ENCODE measurements around the gene CPZ. TPM values are rescaled to one million over a fixed set of nuclear protein-coding genes. Genes with fewer than 3 reads are reported as not detected.

CPZ gene
- total and polyA plus RNA-seq, 2 donors (not counting 1 experiment from before 2014, with no cell fraction given) = not detected

GRCh38 chr4:8545439-8545765 lies 47.2 kb upstream of the CPZ start:
- Mint-ChIP-seq H3K4me3 (no peak overlapping the region), H3K9me3 (ENCODE audit: insufficient read depth) (no peaks in the 10 kb centered on the region), H3K27me3 (no peaks in the 10 kb centered on the region), H3K27ac (no peak overlapping the region), H3K4me1 (no peaks in the 10 kb centered on the region)
- 74% methylated on average over 8 of the region's 9 CpGs for WGBS (ENCODE audit: insufficient coverage)
- DNase-seq = no peak
- CTCF ChIA-PET = no interaction called here
- Histone ChIP-seq H2AFZ (ENCODE audit: insufficient read depth, low read depth, low read length, poor library complexity, severe bottlenecking) (no peak overlapping the region), H3K27ac (ENCODE audit: low read length in 2 of 2) (no peak overlapping the region), H3K4me3 (ENCODE audit: control extremely low read depth in 1 of 5, extremely low read depth in 1 of 5, insufficient read depth in 1 of 5, low read depth in 2 of 5, low read length in 4 of 5) (no peak overlapping the region), H3K4me1 (ENCODE audit: control insufficient read depth in 2 of 2, insufficient read depth in 2 of 2, low read length in 2 of 2) (no peaks in the 10 kb centered on the region), H3K4me2 (replicated peaks; ENCODE audit: low read depth, low read length, poor library complexity, severe bottlenecking) (no peak overlapping the region), H3K9me3 (ENCODE audit: control extremely low read depth in 1 of 3, control insufficient read depth in 2 of 3, insufficient read depth in 1 of 3, low read length in 2 of 3) (peaks cover 0 to 7% (median 0%) of the 10 kb centered on the region in 3 donors), H3K36me3 (replicated peaks in 1 of 2; ENCODE audit: control extremely low read depth in 1 of 2, control insufficient read depth in 1 of 2, extremely low read depth in 1 of 2, insufficient read depth in 2 of 2, low read length in 1 of 2) (no peaks in the 10 kb centered on the region), H3K27me3 (replicated peaks in 1 of 4; ENCODE audit: control extremely low read depth in 1 of 4, control insufficient read depth in 3 of 4, insufficient read depth in 4 of 4, low read length in 3 of 4) (no peaks in the 10 kb centered on the region), H3K79me2 (ENCODE audit: control insufficient read depth, insufficient read depth, low read length) (no peaks in the 10 kb centered on the region), H3K9ac (ENCODE audit: low read length) (no peak overlapping the region), H4K20me1 (ENCODE audit: control insufficient read depth, insufficient read depth, low read length, poor library complexity, severe bottlenecking) (no peaks in the 10 kb centered on the region)
- ATAC-seq (ENCODE audit: low read depth) = no peak
- POLR2A ChIA-PET = no interaction called here
- TF ChIP-seq CTCF (IDR thresholded peaks at IDR 0.05) (no peak), EZH2 (IDR thresholded peaks at IDR 0.05; ENCODE audit: borderline replicate concordance, insufficient read depth, low read depth, low read length, poor library complexity, severe bottlenecking) (no peak)
- intact Hi-C loops (cut with micrococcal nuclease) = no loop called here

- no peak for DNase-seq
- POLR2A ChIA-PET = no interaction called here
- no peak overlapping the region for H3K27ac Mint-ChIP-seq
Measured at GRCh38 chr4:8546766-8547107, 45.8 kb upstream of the CPZ start.

More at GRCh38 chr4:8546766-8547107, 45.8 kb upstream of the CPZ start:
- H3K4me3 Mint-ChIP-seq = no peak overlapping the region
- no peaks in the 10 kb centered on the region for H3K4me1 ChIP-seq (ENCODE audit: control insufficient read depth in 2 of 2, insufficient read depth in 2 of 2, low read length in 2 of 2)
- H3K79me2 ChIP-seq (ENCODE audit: control insufficient read depth, insufficient read depth, low read length) = no peaks in the 10 kb centered on the region
- no peak for ATAC-seq (ENCODE audit: low read depth)
- no peak overlapping the region for H3K27ac ChIP-seq (ENCODE audit: low read length in 2 of 2)
- no peaks in the 10 kb centered on the region for H3K36me3 ChIP-seq (replicated peaks in 1 of 2; ENCODE audit: control extremely low read depth in 1 of 2, control insufficient read depth in 1 of 2, extremely low read depth in 1 of 2, insufficient read depth in 2 of 2, low read length in 1 of 2)
- TF ChIP-seq EZH2 (IDR thresholded peaks at IDR 0.05; ENCODE audit: borderline replicate concordance, insufficient read depth, low read depth, low read length, poor library complexity, severe bottlenecking) = no peak
- TF ChIP-seq CTCF (IDR thresholded peaks at IDR 0.05) = no peak
- no peak overlapping the region for H3K9ac ChIP-seq (ENCODE audit: low read length)
- no peaks in the 10 kb centered on the region for H3K9me3 Mint-ChIP-seq (ENCODE audit: insufficient read depth)
- H3K27me3 Mint-ChIP-seq = no peaks in the 10 kb centered on the region
- H4K20me1 ChIP-seq (ENCODE audit: control insufficient read depth, insufficient read depth, low read length, poor library complexity, severe bottlenecking) = no peaks in the 10 kb centered on the region
- WGBS (ENCODE audit: insufficient coverage) = 69% methylated on average over 8 of the region's 8 CpGs
- no peak overlapping the region for H3K4me2 ChIP-seq (replicated peaks; ENCODE audit: low read depth, low read length, poor library complexity, severe bottlenecking)
- peaks cover 0 to 7% (median 0%) of the 10 kb centered on the region in 3 donors for H3K9me3 ChIP-seq (ENCODE audit: control extremely low read depth in 1 of 3, control insufficient read depth in 2 of 3, insufficient read depth in 1 of 3, low read length in 2 of 3)
- H2AFZ ChIP-seq (ENCODE audit: insufficient read depth, low read depth, low read length, poor library complexity, severe bottlenecking) = no peak overlapping the region
- H3K4me3 ChIP-seq (ENCODE audit: control extremely low read depth in 1 of 5, extremely low read depth in 1 of 5, insufficient read depth in 1 of 5, low read depth in 2 of 5, low read length in 4 of 5) = no peak overlapping the region
- CTCF ChIA-PET = no interaction called here
- no peaks in the 10 kb centered on the region for H3K4me1 Mint-ChIP-seq
- no peaks in the 10 kb centered on the region for H3K27me3 ChIP-seq (replicated peaks in 1 of 4; ENCODE audit: control extremely low read depth in 1 of 4, control insufficient read depth in 3 of 4, insufficient read depth in 4 of 4, low read length in 3 of 4)
- intact Hi-C loops (cut with micrococcal nuclease) = no loop called here
